Activated CD8-positive, alpha-beta memory T cell treated with anti-CD3 and anti-CD28 coated beads, Interleukin-2, amount 50 U/mL, for 24 hours (primary cell): ENCODE measurements around the gene SKIL.

Experiments used
- DNase-seq: peaks from one replicate; pipeline ENCODE4 v3.0.0-alpha.2; 2020; ENCODE audit errors: extremely low read depth

The SKIL gene

DNA sequence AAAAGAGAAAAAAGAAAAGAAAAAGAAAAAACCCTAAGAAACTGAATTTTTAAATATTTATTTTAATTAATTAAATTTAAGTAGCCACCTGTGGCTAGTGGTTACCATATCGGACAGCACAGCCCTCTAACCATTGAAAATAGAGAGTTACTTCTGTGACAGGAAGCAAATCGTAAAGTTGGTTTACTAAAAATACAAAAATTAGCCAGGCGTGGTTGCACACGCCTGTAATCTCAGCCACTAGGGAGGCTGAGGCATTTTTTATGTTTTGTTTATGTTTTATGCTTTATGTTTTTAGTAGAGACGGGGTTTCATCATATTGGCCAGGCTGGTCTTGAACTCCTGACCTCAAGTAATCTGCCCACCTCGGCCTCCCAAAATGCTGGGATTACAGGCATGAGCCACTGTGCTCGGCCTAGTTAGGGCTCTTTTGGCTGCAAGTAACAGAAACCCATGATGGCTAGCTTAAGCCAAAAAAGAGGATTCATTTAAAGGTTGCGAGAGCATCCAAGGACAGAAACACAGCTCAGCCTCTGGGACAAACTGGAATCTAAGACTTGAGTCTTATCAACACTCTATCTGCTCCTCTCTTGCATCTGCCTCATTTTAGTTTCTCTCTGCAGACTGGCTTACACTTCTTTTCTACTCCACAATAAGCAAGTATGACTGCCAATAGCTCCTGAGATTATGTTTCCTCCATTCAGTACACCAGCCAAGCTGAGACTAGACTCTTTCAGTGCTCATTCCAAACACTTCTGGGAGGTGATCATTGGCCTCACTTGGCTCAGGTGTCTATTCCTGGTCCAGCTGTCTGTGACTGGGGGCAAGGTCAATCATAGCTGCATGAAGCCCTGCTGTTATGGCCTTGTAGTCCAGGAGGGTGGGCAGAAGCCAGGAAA is 6.8 kb upstream of the SKIL start:
- no peak for DNase-seq

DNA sequence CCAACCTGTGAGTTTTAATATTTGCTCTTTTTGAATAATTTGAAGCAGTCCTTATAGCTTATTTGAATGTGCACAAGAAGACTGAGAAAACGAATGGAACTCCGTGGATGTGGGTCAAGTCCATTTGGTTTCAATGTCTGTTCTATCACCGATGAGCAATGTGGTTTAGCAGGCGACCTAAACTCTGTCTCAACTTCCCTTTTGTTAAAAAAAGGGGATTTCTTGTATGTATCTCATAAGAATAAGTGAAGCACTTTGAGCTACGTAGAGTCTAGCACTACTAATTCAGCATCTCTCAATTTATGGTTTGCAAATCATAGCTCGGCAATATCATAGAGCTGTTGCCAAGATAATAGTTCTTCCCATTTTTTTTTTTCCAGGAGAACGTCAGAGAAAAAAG is 4.6 kb upstream of the SKIL start:
- DNase-seq: no peak

DNA sequence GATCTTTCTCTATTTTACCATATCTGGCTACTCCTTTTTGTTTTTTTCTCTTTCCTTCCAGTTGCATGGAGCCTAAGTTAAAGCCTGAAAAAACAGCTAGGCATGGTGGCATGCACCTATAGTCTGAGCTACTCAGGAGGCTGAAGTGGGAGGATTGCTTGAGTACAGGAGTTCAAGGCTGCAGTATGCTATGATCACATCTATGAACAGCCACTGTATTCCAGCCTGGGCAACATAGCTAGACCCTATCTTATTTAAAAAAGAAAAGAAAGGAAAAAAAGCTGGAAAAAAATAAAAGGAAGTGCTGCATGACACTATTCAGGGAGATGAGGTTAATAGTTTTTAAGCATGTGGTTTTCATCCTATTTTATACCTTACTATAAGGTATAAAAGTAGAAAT is 4.0 kb upstream of the SKIL start:
- DNase-seq: no peak

DNA sequence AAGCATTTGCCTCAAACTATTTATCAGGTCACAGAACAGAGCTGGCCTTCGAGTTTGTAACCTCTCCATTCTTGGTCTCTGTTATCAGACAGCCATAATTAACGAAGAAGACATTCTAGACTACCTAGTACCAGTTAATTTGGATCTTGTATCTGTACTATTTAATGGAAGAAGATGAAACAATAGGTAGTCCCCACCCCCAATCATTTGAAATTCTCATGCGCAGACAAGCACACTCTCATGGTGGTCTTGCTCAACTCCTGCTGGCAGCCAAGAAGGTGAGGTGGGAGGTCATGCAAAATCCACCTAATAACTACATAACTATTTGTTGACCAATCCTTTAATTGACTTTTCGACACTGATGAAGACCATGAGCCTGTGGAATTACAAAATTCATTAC is 2.8 kb upstream of the SKIL start:
- no peak for DNase-seq

DNA sequence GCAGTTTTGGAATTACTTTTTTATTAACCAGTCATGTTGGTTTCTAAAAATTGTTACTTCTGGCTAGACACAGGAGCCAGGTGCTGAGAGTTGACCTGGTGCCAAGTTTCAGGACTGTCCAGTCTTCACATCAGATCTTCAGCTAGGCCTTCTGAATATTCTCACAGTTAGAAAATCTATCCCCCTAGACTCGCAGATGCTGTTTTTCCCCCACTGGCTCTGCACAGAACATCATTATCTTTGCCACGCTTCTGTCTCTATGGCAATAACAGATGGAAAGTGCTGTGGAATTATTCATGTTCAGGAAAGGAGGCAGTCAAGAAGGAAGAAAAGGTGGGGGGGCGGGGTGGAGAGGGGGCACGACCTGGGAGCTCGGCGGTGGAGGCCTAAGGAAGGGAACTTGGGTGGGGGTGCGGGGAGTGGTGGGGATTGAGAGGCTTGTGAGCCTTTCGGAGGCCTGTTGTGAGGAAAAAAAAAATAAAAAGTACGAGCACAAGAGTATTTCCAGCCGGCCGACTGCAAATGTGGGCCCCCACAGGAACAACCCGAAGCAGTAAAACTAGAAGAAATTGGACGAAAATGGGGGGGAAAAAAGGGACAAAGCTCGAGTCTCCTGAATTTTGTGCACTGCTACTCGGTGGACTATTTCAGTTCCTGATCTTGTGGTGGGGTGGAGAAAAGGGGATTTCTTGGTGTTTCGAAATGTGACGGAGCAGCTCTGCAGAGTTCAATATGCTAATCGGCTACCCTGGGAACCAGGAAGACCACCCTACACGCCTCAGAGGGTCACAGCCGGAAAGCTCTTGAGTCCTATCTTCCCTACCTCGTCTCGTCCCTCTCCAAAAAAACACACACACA is 1.5 kb upstream of the SKIL start:
- no peak for DNase-seq

DNA sequence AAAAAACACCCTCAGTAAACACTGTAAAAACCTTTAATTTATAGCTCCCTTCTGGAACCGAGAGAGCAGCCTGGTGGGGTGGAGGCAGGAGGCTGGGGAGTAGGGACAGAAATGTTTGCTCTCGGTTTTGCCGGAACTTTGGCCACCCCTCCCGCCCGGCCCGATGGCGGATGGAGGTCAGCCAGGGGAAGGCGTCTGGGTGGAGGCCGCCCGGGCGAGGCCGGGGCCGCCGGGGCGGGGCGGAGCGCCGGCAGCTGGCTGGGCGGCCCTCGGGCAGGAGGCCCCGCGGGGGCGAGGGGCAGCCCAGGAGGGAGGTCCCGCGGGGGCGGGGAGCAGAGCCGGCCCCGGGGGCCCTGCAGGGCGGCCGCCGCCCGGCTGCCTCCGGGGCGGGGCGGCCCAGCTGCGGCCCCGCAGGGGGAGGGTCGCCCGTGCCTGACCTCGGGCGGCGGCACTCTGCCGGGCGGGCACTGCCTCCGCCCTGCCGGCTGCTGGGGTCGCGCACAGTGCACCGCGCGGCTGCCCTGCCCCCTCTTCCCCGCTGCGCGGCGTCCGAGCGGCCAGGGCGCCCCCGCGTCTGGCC is 829 bp upstream of the SKIL start:
- no peak for DNase-seq

DNA sequence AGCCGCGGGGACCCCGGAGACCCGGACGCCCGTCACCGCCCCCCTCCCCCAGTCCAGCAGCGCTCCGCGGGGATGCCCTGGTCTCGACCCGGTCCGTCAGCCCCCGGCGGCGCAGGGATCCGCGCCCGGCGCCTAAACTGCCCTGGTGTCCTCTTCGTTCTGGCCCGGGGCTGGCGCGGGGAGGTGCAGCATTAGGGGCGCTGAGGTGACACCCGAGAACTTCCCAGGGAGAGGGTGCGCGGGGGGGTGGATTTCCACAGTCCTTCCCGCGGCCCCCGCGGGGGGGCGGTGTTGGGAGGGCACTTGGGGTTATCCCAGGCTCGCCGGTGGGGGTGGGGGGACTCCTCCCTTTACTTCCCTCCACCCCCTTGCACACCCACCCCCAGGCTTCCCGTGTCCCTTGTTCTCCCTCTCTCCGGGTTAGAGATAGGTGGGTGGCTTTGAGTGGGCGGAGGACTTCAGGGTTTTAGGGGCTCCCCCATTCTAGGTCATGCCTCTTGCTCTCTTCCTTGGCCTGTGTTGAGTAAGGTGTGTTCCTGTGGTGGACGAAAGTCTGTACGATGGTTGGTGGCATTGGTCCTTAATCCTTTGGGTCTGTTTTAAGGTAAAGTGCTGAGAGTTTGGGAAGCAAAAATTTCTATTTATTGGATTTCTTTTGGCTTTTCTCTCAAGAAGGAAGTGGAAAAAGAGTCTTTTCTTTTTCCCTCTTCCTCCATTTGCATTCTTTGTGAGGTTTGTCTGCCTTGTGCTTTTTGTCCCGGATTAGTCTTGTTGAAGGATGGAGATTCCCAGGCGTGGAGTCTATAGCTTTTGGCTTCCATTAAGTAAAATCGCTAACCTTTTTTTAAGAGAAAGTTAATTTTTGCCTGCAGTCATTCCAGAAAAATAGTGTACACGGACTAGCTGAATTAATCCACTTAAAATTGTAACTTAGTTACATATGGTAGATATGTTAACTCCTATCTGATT is 811 bp downstream of the SKIL start:
- peak; percentile 33 for DNase-seq

DNA sequence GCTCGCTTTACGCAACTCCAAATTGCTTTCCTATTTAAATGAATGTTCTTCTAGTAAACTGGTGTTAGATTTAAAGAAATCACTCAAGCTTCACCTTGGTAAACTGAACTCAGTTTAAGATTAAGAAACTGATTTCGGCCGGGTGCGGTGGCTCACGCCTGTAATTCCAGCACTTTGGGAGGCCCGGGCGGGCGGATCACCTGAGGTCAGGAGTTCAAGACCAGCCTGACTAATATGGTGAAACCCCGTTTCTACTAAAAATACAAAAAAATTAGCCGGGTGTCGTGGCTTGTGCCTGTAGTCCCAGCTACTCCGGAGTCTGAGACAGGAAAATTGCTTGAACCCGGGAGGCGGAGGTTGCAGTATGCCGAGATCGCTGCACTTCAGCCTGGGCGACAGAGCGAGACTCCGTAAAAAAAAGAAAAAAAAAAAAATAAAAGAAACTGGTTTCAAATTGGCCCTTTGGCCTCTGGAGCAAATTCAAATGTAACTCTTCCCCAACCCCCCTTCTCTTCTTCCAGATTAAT is 1.7 kb downstream of the SKIL start:
- DNase-seq: no peak

DNA sequence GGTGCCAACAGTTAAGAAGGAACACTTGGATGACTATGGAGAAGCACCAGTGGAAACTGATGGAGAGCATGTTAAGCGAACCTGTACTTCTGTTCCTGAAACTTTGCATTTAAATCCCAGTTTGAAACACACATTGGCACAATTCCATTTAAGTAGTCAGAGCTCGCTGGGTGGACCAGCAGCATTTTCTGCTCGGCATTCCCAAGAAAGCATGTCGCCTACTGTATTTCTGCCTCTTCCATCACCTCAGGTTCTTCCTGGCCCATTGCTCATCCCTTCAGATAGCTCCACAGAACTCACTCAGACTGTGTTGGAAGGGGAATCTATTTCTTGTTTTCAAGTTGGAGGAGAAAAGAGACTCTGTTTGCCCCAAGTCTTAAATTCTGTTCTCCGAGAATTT is 3.0 kb downstream of the SKIL start:
- DNase-seq: no peak

DNA sequence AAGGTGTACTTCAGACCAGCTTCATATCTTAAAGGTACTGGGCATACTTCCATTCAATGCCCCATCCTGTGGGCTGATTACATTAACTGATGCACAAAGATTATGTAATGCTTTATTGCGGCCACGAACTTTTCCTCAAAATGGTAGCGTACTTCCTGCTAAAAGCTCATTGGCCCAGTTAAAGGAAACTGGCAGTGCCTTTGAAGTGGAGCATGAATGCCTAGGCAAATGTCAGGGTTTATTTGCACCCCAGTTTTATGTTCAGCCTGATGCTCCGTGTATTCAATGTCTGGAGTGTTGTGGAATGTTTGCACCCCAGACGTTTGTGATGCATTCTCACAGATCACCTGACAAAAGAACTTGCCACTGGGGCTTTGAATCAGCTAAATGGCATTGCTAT is 3.4 kb downstream of the SKIL start:
- DNase-seq: no peak

DNA sequence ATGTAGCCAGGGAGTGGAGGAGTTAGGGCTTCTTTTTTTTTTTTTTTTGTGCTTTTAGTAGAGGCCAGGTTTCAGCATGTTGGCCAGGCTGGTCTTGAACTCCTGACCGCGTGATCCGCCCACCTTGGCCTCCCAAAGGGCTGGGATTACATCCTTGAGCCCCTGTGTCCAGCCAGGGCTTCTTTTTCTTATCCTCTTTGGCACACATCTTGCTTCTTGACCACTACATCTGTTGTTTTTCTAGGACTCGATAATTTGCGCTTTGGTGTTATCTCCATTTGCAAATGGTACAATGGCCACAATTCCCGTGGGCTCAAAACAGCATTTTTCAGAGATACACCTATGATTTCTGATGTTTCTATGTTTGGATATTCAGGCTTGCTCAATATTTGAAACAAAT is 4.2 kb downstream of the SKIL start:
- DNase-seq: no peak

DNA sequence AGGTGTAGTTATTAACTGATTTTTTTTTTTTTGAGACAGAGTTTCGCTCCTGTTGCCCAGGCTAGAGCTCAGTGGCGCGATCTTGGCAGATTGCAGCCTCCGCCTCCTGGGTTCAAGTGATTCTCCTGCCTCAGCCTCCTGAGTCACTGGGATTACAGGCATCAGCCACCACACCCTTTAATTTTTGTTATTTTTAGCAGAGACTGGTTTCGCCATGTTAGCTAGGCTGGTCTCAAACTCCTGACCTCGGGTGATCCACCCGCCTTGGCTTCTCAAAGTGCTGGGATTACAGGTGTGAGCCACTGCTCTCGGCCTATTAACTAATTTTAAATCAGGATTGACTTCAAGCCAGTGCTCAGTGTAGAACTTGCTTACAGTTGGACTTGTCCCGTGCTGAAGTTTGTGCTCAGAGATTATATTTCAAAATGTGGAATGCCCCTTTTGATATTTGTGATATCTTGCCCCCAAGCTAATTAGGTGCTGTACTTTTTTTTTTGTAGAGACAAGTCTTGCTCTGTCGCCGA is 6.0 kb downstream of the SKIL start:
- DNase-seq: no peak

DNA sequence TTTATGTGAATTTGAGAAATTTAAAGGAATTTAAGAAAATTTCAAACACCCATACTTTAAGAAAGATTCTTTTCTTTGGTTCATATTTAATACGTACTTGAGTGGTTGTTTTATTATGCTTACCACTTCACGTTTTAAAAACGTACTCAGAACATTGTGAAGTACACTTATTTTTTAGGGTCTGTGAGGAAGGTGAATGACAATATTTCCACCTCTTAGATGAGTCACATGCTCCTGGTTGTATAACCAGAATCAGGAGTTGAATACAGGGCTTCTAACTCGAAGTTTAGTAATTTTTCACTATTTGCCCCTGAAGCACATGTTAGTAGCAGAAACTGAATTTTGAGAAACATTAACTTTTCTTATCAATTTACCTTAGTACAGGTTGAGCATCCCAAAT is 7.5 kb downstream of the SKIL start:
- no peak for DNase-seq

DNA sequence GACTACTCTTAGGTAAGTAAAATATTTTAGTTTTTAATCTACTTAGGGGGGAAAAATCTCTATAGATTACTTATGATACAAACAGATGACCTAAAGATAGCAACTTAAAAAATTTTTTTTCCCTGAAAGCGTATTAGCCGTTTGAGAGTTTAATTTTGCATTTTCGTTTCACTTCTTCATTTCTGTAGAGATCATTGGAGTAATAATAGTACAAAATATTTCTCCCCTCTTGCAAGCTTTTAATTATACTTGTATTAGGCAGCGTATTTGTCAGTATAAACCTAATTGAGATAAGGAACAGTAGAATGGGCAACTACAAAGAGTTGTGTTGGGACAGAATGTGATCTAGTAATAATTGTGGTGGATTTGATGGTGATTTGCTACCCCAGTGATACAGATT is 10.3 kb downstream of the SKIL start:
- no peak for DNase-seq

DNA sequence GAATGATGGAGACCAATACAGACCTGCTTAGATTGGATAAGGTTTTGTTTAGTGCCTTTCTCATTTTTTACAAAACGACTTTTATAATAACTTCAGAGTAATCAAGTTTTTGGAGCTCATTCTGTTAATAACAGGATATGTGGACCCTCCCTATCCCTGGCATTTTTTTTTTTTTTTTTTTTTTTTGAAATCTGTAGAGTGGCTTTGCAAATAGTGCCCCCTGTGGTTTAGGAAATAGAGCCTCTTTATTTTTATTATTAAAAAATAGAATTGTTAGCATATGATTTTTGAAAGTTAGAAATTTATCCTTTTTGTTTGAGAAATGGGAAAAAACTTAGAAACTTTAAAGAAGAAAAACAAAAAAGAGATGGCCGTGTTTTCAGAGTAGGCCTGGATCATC is 11.4 kb downstream of the SKIL start:
- no peak for DNase-seq

DNA sequence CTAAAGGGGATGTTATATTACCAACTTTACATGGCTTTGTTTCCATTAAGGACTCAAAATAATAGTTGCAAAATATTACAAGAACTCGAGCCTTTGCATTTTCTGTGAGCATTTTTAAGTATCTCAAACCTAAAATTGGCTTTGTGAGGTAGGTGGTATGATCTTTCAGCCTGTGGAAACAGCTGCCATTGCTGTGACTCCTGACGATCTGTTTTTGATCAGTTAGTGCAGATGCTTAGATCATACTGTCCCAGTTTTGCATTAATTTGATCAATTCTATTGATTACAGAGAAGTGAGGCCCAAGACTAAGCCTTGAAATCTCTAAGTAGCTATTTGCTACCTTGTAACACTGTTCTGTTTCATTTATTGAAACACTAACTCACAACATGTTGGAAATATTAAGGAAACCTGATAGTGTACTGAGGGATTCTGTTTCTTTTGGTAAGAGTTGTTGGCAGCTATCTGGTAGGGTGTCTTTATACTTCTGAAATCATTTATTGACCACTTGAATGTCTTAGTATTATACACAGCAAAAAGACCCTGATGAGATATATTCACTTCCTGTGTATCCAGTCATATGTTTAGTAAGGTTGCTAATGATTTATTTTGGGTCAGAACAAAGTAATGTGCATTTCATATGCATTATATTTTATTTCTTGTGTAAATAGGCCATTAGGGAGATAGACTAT is 14.8 kb downstream of the SKIL start:
- DNase-seq: no peak

DNA sequence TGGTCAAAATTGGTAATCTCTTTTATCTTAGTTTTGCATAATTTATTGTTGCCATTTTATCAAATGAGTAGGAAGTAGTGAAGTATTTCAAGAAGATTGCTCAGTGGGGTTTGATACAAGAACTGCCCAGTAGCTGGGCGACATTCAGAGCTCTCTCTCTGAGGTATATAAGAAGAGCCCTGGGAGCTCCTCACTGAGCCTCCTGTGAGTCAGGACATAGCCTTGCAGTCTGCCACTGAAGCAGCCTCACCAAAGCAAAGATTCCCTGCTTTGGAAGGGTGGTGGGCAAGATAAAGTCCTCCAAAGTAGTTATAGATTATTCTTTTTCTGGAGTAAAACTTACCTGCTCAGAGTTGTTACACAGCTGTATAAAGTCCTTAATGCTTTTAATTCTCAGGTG is 26.1 kb downstream of the SKIL start:
- DNase-seq: no peak

DNA sequence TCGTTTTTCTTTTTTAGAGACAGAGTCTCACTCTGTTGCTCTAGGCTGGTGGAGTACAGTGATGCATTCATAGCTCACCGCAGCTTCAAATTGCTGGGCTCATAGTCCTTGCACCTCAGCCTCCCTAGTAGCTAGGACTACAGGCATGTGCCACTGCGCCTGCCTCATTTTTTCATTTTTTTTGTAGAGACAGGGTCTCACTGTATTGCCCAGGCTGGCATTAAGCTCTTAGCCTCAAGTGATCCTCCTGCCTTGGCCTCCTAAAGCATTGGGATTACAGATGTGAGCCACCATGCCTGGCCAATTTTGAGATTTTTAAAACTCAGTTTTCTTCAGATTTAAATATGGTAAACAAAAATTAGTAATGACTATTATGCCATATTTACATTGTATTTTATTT is 29.0 kb downstream of the SKIL start:
- DNase-seq: no peak

DNA sequence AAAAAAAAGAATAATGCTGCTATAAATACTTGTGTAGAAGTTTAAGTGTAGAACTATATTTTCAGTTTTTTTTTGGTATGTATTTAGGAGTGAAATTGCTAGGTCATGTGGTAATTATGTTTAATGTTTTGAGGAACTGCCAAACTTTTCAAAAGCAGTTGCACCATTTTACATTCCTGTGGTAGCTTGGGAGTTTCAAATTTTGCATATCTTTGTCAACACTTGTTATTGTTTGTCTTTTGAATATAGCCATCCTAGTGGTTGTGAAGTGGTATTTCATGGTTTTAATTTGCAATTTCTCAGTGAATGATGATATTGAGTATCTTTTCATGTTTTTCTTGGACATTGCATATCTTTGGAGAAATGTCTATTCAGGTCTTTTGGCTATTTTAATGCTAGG is 30.4 kb downstream of the SKIL start:
- no peak for DNase-seq

DNA sequence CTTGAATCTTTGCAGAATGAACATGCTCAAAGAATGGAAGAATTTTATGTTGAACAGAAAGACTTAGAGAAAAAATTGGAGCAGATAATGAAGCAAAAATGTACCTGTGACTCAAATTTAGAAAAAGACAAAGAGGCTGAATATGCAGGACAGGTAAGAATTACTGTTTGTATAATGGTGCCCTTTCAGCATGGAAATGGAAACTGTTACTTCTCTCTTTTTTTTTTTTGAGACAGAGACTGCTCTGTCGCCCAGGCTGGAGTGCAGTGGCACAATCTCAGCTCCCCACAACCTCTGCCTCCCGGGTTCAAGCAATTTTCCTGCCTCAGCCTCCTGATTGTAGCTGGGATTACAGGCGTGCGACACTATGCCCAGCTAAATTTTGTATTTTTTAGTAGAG is 33.6 kb downstream of the SKIL start:
- no peak for DNase-seq
